ENCODE data around the gene PDSS2. TPM values are rescaled to one million over a fixed set of nuclear protein-coding genes. Genes with fewer than 3 reads are reported as not detected.

Gene PDSS2
- total RNA-seq, 1 experiment from 2014 or later: 10.2 TPM

DNA sequence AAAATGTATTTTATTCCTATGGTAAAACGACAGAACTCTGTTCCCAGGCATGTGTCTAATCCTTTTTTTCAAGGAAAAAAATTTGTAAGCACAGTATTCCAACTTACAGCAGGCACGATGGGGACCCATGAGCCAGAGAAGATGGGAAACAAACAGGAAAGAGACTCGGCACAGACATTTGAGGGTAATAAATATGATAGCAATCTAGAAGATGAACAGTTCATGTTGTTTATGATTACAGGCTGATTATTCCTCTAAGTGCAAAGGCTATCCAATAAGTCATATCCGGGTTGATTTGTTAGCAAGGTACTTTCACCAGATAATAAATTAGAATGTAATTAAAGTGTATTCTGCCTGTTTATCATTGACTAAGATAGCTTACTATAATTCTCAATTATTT lies 43.2 kb downstream of the PDSS2 start:
- BruUV-seq (replicated peaks): no TSS peak
- POLR2A ChIA-PET: no interaction called here
- Mint-ChIP-seq H3K4me1 (ENCODE audit: insufficient read depth, unreplicated experiment) (no peaks in the 10 kb centered on the region), H3K27ac (ENCODE audit: low read depth, unreplicated experiment) (no peak overlapping the region), H3K27me3 (ENCODE audit: insufficient read depth, unreplicated experiment) (no peaks in the 10 kb centered on the region), H3K4me3 (ENCODE audit: unreplicated experiment) (no peak overlapping the region), H3K9me3 (ENCODE audit: unreplicated experiment) (no peaks in the 10 kb centered on the region), H3K36me3 (ENCODE audit: insufficient read depth, unreplicated experiment) (no peaks in the 10 kb centered on the region)
- CTCF ChIA-PET: no interaction called here
- no peak for DNase-seq (ENCODE audit: unreplicated experiment)
- TF ChIP-seq, protein P1, sequence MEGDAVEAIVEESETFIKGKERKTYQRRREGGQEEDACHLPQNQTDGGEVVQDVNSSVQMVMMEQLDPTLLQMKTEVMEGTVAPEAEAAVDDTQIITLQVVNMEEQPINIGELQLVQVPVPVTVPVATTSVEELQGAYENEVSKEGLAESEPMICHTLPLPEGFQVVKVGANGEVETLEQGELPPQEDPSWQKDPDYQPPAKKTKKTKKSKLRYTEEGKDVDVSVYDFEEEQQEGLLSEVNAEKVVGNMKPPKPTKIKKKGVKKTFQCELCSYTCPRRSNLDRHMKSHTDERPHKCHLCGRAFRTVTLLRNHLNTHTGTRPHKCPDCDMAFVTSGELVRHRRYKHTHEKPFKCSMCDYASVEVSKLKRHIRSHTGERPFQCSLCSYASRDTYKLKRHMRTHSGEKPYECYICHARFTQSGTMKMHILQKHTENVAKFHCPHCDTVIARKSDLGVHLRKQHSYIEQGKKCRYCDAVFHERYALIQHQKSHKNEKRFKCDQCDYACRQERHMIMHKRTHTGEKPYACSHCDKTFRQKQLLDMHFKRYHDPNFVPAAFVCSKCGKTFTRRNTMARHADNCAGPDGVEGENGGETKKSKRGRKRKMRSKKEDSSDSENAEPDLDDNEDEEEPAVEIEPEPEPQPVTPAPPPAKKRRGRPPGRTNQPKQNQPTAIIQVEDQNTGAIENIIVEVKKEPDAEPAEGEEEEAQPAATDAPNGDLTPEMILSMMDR (IDR thresholded peaks at IDR 0.05; ENCODE audit: unreplicated experiment): no peak
- intact Hi-C loops (cut with micrococcal nuclease): no loop called here

DNA sequence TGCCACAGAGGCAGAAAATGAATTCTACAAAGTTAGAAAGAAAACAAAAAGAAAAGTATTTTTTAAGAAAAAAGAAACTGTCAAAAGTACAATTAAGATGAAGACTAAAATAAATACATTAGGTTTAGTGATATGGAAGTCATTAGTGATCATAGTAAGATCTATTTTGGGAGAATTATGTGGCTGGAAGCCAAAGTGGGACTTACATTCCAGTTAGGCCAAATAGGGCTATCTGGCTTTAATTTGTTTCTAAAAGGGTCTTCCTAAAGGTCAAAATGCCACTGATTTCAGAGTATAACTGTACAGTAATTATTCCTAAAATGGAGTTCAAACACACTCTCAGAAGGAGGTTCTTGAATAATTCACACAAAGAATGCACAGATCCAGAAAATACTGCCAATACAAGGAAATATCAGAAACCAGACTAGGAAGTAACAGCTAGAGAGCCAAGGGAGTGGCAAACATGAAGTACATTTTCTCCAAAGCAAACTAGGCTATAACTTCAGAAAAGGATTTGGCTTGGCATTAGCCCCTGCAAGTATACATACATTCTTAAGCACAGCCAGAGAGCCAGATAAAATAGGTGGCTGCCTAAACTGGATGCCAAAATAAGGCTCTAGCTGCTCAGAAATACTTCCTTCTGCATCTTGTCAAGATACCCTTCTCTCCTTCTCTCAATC lies 45.3 kb downstream of the PDSS2 start:
- TF ChIP-seq, protein P1 (IDR thresholded peaks at IDR 0.05; ENCODE audit: unreplicated experiment): no peak
- Mint-ChIP-seq H3K27me3 (ENCODE audit: insufficient read depth, unreplicated experiment) (no peaks in the 10 kb centered on the region), H3K36me3 (ENCODE audit: insufficient read depth, unreplicated experiment) (no peaks in the 10 kb centered on the region), H3K4me1 (ENCODE audit: insufficient read depth, unreplicated experiment) (no peaks in the 10 kb centered on the region), H3K27ac (ENCODE audit: low read depth, unreplicated experiment) (no peak overlapping the region), H3K4me3 (ENCODE audit: unreplicated experiment) (no peak overlapping the region), H3K9me3 (ENCODE audit: unreplicated experiment) (no peaks in the 10 kb centered on the region)
- BruUV-seq (replicated peaks): no TSS peak
- no peak for DNase-seq (ENCODE audit: unreplicated experiment)
- ChIA-PET POLR2A (interaction anchor here (0.7 kb wide), 1 partner anchor 21 kb away, joined by 3 read pairs; no protein-coding TSS in a partner anchor), CTCF (no interaction called here)
- intact Hi-C loops (cut with micrococcal nuclease): no loop called here

DNA sequence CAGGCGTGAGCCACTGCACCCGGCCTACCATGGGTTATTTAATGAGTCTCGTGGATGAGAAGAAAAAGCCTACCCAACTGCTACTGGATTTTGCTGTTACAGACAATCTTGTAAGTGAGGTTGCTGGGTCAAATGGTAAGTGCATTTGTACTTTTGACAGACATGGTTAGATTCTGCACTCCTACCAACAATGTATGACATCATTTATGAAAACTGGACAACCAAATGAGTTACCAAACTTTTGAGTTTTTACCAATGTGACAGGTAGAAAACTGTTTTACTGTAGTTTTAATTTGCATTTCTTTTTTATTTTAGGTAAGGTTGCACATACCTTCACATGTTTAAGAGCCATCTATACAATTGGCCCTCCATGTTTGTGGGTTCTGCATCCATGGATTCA lies 48.2 kb downstream of the PDSS2 start:
- TF ChIP-seq, protein P1 (IDR thresholded peaks at IDR 0.05; ENCODE audit: unreplicated experiment): no peak
- H3K27ac Mint-ChIP-seq (ENCODE audit: low read depth, unreplicated experiment): no peak overlapping the region
- H3K9me3 Mint-ChIP-seq (ENCODE audit: unreplicated experiment): no peaks in the 10 kb centered on the region
- intact Hi-C loops (cut with micrococcal nuclease): no loop called here
- CTCF ChIA-PET: no interaction called here
- no TSS peak for BruUV-seq (replicated peaks)
- H3K4me3 Mint-ChIP-seq (ENCODE audit: unreplicated experiment): no peak overlapping the region
- H3K4me1 Mint-ChIP-seq (ENCODE audit: insufficient read depth, unreplicated experiment): no peaks in the 10 kb centered on the region
- POLR2A ChIA-PET: no interaction called here
- no peak for DNase-seq (ENCODE audit: unreplicated experiment)
- no peaks in the 10 kb centered on the region for H3K36me3 Mint-ChIP-seq (ENCODE audit: insufficient read depth, unreplicated experiment)
- H3K27me3 Mint-ChIP-seq (ENCODE audit: insufficient read depth, unreplicated experiment): no peaks in the 10 kb centered on the region

DNA sequence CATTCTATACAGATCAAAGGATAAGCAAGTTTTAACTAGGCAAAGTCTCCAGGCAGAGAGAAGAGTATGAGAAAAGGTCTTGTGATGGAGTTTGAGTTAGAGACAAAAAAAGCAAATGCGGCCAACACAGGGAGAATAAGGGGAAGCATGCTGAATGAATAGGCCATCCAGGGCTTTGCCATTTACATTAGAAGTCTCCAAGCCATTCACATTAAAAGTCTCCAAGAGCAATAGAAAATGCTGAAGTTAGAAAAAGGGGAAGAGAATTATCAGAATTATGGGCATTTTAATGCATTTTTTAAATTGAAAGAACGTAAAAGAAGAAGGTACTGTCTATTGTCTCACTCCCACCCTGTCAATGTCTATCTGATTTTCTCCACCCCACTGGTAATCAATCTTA lies 49.4 kb downstream of the PDSS2 start:
- H3K27ac Mint-ChIP-seq (ENCODE audit: low read depth, unreplicated experiment): no peak overlapping the region
- H3K27me3 Mint-ChIP-seq (ENCODE audit: insufficient read depth, unreplicated experiment): no peaks in the 10 kb centered on the region
- CTCF ChIA-PET: interaction anchor here (0.6 kb wide), 1 partner anchor 30 kb away, joined by 3 read pairs; no protein-coding TSS in a partner anchor
- POLR2A ChIA-PET: interaction anchor here (1.2 kb wide), 1 partner anchor 162 kb away, joined by 3 read pairs; no protein-coding TSS in a partner anchor
- TF ChIP-seq, protein P1 (IDR thresholded peaks at IDR 0.05; ENCODE audit: unreplicated experiment): no peak
- no peaks in the 10 kb centered on the region for H3K36me3 Mint-ChIP-seq (ENCODE audit: insufficient read depth, unreplicated experiment)
- DNase-seq (ENCODE audit: unreplicated experiment): no peak
- intact Hi-C loops (cut with micrococcal nuclease): no loop called here
- peaks cover 6% of the 10 kb centered on the region for H3K9me3 Mint-ChIP-seq (ENCODE audit: unreplicated experiment)
- H3K4me1 Mint-ChIP-seq (ENCODE audit: insufficient read depth, unreplicated experiment): no peaks in the 10 kb centered on the region
- no TSS peak for BruUV-seq (replicated peaks)
- no peak overlapping the region for H3K4me3 Mint-ChIP-seq (ENCODE audit: unreplicated experiment)
